GM10266 (cell line): ENCODE results near the gene SMOC1.

Experiments
- DNase-seq: peaks from one replicate; pipeline ENCODE4 v3.0.0; 2012; ENCODE audit errors: extremely low spot score
- TF ChIP-seq, protein P1 (sequence below): IDR thresholded peaks from 2 replicates; pipeline ENCODE4 v1.5.1; 2012; ENCODE audit warnings: mild to moderate bottlenecking, low read depth; ENCODE audit not compliant: control insufficient read depth, insufficient read depth; ENCODE audit errors: missing control alignments

Gene SMOC1

DNA sequence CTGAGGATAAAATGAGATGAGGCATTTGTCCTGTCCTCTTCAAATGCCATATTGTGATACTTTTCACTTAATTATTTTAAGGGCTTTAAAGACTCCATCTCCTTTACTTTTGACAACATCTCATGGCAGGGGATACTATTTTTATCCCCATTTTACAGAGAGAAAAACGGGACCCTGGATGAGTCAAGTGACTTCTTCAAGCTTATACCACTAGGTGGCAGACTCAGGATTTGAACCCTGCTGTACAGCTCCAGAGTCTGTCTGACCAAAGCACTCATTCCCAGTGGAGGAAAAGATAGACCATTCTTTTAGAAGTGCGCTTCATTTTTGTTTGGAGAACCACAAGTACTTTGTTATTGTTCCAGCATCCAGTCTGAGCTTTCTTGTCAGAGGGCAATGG, 1.7 kb upstream of the SMOC1 start:
- TF ChIP-seq, protein P1, sequence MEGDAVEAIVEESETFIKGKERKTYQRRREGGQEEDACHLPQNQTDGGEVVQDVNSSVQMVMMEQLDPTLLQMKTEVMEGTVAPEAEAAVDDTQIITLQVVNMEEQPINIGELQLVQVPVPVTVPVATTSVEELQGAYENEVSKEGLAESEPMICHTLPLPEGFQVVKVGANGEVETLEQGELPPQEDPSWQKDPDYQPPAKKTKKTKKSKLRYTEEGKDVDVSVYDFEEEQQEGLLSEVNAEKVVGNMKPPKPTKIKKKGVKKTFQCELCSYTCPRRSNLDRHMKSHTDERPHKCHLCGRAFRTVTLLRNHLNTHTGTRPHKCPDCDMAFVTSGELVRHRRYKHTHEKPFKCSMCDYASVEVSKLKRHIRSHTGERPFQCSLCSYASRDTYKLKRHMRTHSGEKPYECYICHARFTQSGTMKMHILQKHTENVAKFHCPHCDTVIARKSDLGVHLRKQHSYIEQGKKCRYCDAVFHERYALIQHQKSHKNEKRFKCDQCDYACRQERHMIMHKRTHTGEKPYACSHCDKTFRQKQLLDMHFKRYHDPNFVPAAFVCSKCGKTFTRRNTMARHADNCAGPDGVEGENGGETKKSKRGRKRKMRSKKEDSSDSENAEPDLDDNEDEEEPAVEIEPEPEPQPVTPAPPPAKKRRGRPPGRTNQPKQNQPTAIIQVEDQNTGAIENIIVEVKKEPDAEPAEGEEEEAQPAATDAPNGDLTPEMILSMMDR, result peak; percentile 41
- DNase-seq, result peak; percentile 62

DNA sequence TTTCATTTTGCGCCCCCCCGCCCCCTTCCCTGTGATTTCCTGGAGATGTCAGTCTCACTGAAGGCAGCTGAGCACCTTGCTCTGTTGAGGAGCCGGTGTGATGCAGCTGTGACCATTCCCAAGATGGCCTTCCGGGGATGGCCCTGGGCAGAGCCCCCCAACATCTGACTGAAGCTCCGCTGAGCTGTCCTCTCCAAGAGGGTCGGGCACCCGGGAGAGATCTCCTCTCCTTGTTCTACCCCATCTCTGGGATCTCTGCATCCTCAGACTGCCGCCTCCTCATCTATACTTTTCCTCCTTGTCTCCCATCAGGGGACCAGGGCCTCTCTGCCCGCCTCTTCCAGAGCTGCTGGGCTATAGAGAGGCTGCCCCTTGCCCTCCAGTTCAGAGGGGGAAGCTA, 965 bp upstream of the SMOC1 start:
- no peak for DNase-seq
- TF ChIP-seq, protein P1, result no peak

DNA sequence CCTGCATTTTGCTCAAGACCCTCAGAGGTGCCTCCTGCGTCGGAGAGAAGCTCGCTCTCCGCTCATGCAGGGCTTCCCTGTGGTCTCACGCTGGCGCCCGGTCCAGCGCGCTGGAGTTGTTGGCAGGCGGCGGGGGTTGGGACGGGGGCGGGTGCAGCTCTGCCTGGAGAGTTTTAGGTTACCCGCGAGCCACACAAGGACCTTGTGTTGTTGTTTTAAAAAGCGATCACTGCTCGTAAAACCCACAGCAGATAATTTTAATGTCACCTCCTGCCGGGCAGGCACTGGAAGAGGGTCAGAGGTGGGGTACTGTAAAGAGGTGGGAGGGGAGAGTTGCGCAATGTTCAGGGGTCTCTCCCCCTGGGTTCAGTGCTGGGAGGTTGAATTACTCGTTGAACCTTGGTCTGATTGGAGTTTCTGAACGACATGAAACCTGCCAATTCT, 850 bp downstream of the SMOC1 start:
- no peak for DNase-seq
- TF ChIP-seq, protein P1, result no peak

DNA sequence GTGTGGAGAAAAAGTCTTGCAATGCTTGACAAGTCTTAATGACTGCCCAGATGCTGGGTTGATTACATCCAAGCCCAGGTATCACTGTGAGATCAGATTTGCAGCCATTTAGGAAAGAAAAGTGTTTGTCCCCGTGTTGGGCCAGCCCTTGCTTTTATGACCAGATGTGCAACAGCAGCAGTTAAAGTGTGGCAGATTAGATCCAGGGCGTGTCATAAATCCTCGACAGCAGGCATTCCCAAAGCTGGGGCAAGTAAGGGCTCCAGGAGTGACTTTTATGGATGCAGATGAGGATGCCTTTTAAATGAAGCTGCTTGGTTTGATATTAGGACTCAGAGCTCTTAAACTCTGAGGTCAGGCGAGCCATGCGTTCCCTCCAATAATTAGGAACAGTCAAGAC, 1.7 kb downstream of the SMOC1 start:
- TF ChIP-seq, protein P1, result no peak
- no peak for DNase-seq

DNA sequence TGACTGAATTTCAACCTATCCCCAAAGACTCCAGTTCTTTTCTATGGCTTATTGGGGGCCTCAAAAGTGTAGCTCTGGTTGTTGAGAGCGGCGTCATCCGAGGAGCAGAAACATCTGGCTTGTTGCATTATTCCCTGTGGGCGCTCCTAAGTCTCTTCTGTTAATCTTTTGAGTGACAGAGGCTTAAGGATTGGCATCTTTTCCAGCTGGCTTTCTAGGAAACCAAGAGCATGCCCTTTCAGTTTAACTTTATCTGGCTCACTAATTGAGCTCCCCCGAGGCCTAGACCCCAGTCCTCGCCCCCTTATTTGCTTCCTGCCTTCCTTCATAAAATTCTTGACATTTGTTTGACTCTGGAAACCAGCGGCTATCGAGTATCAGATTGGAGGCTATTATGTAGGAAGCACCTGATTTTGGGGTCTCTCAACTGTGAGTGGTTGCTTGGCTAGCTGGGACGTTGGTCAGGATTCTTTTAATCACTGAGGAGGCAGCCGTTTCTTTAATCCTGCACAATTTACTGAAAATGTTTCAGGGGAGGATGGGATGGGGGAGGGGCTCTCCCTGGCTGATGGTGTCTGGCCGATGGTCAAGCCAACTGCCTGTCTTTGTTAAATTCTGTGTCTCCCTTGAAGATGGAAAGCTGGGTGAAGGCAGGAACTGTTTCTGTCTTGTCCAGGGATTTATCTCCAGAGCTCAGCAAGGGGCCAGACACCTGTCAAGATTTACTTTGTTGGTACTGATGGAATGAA, 3.1 kb downstream of the SMOC1 start:
- no peak for DNase-seq
- TF ChIP-seq, protein P1, result no peak

DNA sequence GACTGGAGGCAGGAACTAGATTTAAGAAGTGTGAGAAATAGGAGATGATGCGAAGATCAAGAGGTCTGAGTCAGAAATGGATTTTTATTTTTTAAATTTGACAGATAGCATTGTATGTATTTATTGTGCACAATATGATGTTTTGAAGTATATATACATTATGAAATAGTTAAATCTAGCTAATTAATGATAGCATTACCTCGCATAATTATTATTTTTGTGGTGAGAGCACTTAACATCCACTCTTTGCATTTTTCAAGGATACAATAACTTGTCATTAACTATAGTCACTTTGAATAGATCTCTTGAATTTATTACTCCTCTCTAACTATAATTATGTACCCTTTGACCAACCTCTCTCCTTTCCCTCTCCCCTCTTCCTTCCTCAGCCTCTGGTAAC, 3.7 kb downstream of the SMOC1 start:
- DNase-seq, result no peak
- TF ChIP-seq, protein P1, result no peak

DNA sequence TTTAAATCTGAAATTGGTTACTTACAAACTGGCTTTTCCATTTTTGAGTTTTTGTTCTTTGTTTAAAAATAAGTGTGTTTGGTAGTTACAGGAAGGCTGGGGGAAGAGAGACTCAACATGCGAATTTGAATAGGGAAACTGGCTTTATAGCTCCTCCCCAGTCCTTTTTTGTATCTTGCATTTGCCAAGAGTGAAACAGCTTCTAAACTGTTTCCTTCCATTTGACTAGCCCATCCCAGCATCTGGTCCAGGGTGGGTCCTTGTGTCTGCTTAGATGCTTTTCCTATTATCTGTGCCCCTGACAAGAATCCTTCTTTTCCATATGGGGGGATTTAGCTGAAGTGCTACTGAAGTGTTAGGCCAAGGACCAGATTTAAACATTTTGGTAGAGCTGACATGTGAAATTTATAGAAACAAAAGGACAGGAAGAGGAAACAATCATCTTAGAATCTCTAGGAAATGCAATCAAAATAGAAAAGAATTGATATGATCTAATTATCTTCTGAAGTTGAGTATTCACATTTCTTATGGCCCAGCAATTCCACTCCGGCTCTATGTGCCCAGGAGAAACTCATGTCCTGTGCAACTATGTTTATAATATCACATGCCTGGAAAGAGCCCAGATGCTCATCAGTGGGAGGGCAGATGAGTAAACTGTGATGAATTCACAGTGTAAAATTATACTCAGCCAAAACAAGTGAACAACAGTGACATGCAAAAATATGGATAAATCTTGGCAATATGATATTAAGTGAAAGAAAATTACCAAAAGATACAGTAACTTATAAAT, 7.4 kb downstream of the SMOC1 start:
- TF ChIP-seq, protein P1, result no peak
- no peak for DNase-seq
